ENCODE results near the gene HSD17B11.
"Not testable (repeated sequence)": the region's sequence is repeated elsewhere in the genome, so short reads cannot be mapped to it uniquely, and the experiment has no call there.

HSD17B11 gene

GRCh38 chr4:87354168-87355102 is 36.6 kb downstream of the HSD17B11 start:
- DNase-seq = no peak

DNA sequence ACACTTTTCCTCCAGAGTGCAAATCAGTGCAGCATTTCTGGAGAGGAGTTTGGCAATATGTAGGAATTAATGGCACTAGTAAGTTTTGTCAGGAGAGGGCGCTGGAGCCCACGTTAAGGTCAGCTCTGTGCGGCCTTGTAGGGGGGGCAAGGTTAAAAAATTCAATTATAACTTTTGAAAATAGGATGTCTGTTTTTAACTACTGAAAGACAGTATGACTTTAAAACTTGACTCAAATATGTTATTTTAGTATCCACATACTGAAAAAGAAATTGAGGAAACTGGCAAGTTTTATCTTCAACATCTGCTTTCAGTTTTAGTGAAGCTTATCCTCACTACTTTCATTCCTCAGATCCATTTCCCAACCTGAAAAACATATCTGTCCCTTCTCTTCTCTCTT is 37.4 kb downstream of the HSD17B11 start:
- DNase-seq = peak; percentile 4

DNA sequence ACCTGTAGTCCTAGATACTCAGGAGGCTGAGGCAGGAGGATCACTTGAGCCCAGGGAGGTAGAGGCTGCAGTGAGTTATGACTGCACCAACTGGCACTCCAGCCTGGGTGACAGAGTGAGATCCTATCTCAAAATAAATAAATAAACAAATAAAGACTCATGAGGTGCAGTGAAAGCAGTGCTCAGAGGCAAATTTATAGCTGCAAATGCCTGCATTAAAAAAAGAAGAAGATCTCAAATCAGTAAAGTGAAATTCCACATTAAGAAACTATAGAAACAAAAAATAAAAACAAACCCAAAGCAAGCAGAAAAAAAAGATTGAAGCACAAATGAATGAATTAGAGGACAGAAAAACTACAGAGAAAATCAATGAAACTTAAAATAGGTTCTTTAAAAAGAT is 45.8 kb downstream of the HSD17B11 start:
- no peak for DNase-seq

GRCh38 chr4:87342872-87343271 is 48.1 kb downstream of the HSD17B11 start:
- no peak for DNase-seq

DNA sequence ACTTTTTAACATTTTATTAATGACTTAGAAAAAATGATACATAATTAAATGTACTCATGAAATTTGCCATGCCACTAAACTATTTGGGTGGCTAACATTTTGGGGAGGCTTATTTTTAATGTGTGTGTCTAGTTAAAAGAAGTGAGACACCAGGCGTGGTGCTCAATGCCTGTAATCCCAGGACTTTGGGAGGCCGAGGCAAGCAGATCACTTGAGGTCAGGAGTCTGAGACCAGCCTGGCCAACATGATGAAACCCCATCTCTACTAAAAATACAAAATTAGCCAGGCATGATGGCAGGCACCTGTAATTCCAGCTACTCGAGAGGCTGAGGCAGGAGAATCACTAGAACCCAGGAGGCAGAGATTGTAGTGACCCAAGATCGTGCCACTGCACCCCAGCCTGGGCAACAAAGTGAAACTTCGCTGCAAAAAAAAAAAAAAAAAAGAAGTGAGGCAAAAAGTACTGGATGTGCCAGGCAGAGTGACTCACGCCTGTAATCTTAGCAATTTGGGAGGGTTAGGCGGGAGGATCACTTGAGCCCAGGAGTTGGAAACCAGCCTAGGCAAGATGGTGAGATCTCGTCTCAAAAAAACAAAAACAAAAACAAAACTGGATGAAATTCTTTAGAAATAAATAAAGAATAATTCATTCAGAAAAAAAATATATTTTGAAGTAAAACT is 48.9 kb downstream of the HSD17B11 start:
- not testable (repeated sequence) for DNase-seq

DNA sequence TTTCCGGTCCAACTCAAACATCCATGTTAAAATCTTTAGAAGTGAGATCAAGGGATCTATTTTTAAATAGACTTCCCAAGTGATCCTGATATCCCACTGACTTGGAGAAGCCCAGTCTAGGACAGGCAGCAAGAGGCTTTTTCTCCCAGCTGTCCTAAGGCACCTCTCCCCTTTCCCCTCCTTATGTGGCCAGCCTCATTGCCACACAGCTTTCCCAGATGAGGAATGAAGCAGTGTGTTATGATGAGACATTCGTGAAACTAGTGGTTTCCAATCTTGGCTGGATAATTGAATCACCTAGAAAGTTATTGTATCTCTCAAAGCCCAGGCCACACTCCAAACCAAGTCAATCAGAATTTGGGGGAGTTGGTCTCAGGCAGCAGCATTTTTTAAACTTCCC is 51.5 kb downstream of the HSD17B11 start:
- no peak for DNase-seq

DNA sequence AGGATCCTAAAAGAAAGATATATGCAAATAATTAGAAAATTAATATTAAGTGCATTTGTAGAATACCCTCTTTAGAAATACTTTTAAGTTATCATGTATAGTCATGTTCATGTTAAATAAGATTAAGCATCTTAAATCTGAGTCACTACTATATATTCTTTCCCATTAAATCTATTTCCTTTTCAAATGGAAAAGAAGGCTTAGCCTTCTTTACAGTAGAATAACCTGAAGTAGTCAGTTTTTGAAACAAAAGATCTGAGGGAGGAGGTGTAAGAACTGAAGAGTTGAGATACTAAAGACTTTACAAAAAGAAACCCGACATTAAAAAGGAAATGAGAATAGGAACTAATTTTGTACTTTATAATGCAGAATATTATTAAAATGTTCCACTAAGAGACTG is 53.6 kb downstream of the HSD17B11 start:
- no peak for DNase-seq

DNA sequence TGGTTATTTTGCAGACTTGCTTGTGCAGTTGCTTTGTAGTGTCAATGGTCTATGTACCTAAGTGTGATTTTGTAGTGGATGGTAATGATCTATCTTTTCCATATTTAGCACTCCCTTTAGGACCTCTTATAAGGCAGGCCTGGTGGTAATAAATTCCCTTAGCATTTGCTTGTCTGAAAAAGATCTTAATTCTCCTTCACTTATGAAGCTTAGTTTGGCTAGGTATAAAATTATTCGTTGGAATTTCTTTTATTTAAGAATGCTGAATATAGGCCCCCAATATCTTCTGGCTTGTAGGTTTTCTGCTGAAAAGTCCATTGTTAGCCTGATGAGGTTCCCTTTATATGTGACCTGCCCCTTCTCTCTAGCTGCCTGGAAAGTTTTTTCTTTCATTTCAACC is 57.7 kb downstream of the HSD17B11 start:
- DNase-seq = no peak

DNA sequence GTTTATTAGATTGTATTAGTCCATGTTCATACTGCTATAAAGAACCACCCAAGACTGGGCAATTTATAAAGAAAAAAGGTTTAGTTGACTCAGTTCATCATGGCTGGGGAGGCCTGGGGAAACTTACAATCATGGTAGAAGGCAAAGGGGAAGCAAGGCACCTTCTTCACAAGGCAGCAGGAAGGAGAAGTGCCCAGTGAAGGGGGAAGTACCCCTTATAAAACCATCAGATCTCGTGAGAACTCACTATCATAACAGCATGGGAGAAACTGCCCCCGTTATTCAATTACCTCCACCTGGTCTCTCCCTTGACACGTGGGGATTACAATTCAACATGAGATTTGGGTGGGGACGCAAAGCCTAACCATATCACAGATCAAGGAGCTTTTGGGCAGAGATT is 60.2 kb downstream of the HSD17B11 start:
- DNase-seq = no peak

- no peak for DNase-seq
Observed at GRCh38 chr4:87327136-87327535, 63.9 kb downstream of the HSD17B11 start.

DNA sequence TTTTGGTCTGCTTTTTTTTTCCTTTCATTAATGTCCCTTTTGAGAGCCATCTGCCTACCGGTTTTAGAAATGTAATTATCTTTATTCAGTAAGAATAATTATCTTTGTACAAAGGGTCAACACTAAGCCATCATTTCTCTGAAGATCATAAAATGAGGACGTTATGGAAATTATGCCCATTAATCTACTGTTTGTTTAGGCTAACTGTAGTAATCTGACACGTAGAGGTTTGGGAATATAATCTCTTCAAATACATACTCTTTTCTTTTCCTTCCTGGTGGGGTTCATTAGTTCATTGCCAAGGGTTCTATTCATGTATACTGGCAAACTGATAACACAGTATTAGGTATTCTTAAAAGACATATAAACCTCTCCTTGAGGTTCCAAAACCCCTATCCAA is 64.5 kb downstream of the HSD17B11 start:
- peak; percentile 76 for DNase-seq

DNA sequence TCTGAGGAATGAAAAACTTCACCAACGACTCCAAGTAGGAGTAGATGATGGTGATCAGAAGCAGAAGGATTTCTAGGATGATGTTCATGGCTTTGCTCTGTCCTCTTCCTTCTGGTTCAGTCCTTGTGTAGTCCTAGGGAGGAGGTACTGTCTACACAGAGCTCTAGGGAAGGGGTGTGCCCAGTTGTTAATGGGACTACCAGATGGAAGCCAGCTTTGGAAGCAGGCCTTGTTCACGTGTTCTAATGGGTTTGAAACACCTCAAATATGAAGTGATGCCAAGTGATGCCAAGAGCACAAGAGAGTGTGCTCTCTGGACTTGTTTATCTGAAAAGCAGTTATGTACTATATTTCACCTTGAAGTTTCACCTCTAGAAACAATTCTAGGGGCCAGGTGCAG is 68.2 kb downstream of the HSD17B11 start, which contains the start of gene HSD17B13:
Gene HSD17B13 (minus strand): TSS at position 129 of the 400 bp plus-strand sequence. CDS start 41 bp downstream, at position 88.
- peak; percentile 77 for DNase-seq

- DNase-seq = no peak
Observed at GRCh38 chr4:87321888-87322287, 69.1 kb downstream of the HSD17B11 start.

DNA sequence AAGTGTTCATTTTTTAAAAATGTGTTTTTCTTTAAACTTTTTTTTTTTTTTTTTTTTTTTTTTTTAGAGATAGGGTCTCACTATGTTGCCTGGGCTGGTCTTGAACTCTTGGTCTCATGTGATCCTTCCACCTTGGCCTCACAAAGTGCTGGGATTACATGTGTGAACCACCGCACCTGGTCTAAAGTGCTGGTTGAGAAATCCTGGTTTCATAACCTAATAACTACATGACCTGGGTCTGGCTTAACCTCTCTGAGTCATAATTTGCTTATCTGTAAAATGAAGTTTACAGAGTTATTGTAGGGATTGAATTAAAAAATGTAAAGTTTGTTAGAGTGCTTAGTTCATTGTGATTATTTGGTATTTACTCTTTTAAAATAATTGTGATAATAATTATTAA is 73.5 kb downstream of the HSD17B11 start:
- DNase-seq = no peak

- DNase-seq = no peak
Observed at GRCh38 chr4:87316961-87317360, 74.0 kb downstream of the HSD17B11 start.

- DNase-seq = not testable (repeated sequence)
Observed at GRCh38 chr4:87315000-87315399, 76.0 kb downstream of the HSD17B11 start.

DNA sequence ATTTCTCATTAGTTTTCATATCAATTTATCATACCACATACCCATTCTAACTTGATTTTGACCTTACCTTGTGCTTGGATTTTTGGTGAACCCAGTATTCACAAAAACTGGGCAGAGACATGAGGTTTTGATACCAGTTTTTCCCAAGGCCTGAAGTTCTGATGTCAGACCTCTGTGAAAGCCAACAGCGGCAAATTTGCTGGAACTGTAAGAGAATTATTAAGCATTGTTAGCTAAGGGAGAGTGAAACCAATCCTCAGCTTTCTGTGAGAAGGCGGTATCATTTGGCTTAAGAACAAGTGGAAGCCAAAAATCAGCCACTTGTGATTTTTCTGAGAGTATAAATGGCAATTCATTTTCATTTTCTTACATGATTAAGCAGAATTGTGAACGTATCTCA is 77.2 kb downstream of the HSD17B11 start:
- DNase-seq = no peak

- DNase-seq = no peak
Observed at GRCh38 chr4:87311684-87312083, 79.3 kb downstream of the HSD17B11 start.

- DNase-seq = no peak
Observed at GRCh38 chr4:87310691-87311335, 80.2 kb downstream of the HSD17B11 start.

GRCh38 chr4:87309625-87310024 is 81.4 kb downstream of the HSD17B11 start:
- DNase-seq = no peak

GRCh38 chr4:87306056-87306455 is 84.9 kb downstream of the HSD17B11 start:
- DNase-seq = no peak

- DNase-seq = no peak
Observed at GRCh38 chr4:87305562-87305961, 85.4 kb downstream of the HSD17B11 start.

DNA sequence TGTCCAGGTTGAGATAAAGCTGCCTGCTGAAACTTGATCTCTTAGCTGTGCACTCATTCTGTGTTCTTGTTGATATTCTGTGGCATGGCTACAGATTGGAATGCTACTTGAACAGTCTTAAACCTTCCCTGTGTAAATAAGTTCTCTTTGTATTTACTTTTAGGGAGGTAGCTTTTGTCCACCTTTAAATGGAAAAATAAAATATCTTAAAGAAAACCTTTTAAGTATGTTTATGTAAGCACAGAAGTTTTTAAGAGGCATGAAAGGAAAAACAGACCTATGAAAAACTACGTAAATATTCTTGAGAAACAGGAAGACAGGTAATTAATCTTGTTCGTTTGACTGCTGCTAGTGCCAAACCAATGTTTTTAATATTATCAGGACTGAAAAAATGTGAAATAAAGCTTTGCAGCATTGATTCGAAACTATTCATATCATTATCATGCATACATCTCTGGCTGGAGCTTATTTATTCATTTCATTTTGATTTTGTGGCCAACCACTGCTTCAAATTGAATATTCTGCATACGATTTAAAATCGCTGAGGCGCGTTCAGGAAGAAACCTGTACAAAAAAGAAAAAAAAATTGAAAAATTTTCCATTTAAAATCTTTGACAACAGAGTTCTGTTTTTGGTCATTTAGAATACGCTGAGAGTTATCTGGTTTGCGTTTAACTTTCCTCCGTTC is 86.1 kb downstream of the HSD17B11 start:
- no peak for DNase-seq

Data from COR-L47 (cell line).